Rectal smooth muscle tissue (tissue), 1 donor: ENCODE measurements around the gene SLC24A2.

ENCODE experiments used
- H3K27ac ChIP-seq: one replicate; pipeline ENCODE4 v1.7.0; 2013; ENCODE audit warnings: low read depth, low read length, inconsistent platforms
- H3K27me3 ChIP-seq: one replicate; pipeline ENCODE4 v1.7.0; 2013; ENCODE audit warnings: low read length; ENCODE audit not compliant: control insufficient read depth, insufficient read depth
- H3K36me3 ChIP-seq: one replicate; pipeline ENCODE4 v1.7.0; 2013; ENCODE audit warnings: low read length; ENCODE audit not compliant: control insufficient read depth, insufficient read depth
- H3K4me1 ChIP-seq: one replicate; pipeline ENCODE4 v1.7.0; 2013; ENCODE audit warnings: low read length; ENCODE audit not compliant: control insufficient read depth, insufficient read depth
- H3K4me3 ChIP-seq: one replicate; pipeline ENCODE4 v1.7.0; 2013; ENCODE audit warnings: low read length
- H3K9ac ChIP-seq: one replicate; pipeline ENCODE4 v1.7.0; 2013; ENCODE audit warnings: low read length

Gene SLC24A2

DNA sequence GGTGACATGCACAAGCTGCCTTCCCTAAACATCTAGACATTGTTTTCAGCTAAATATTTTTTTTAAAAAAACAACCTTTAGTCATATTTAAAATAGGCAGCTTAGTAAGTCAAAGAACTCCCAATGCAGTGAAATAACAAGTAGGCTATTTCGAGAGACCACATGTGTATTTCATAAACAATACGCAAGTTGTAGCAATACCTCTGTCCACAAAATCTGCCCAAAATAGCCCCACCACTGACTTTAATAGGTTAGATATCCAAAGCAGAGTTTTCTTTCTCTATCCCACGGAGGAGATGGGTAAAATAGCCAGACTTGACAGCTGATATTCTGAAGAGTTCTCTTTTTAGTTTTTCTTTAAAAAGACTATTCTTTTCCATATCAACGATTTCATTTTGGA is 1.2 kb downstream of the SLC24A2 start:
- Histone ChIP-seq H3K4me3 (no peak overlapping the region), H3K27me3 (peaks cover 3% of the 10 kb centered on the region), H3K27ac (no peak overlapping the region), H3K4me1 (no peaks in the 10 kb centered on the region), H3K36me3 (no peaks in the 10 kb centered on the region), H3K9ac (no peak overlapping the region)

DNA sequence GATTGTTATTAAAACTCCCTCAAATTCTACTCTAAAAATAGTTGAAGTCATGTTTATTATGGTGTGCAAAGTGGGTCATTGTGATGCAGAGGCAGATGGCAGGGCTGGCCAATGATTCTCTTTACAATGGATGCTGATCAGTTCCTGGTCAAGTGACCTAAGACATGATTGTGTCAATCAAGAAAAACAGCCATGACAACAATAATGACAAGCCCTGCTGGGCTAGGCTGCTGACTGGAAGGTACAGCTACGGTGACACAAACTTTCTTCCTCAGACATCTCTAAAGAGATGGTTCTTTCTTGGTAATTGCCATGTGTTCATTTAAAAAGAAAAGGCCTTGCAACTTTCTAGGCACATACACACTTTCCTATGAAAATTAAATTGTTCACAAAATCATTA is 3.6 kb downstream of the SLC24A2 start:
- no peak overlapping the region for H3K4me3 ChIP-seq
- H3K9ac ChIP-seq = no peak overlapping the region
- H3K4me1 ChIP-seq = no peaks in the 10 kb centered on the region
- no peak overlapping the region for H3K27ac ChIP-seq
- H3K27me3 ChIP-seq = peaks cover 3% of the 10 kb centered on the region
- H3K36me3 ChIP-seq = no peaks in the 10 kb centered on the region

DNA sequence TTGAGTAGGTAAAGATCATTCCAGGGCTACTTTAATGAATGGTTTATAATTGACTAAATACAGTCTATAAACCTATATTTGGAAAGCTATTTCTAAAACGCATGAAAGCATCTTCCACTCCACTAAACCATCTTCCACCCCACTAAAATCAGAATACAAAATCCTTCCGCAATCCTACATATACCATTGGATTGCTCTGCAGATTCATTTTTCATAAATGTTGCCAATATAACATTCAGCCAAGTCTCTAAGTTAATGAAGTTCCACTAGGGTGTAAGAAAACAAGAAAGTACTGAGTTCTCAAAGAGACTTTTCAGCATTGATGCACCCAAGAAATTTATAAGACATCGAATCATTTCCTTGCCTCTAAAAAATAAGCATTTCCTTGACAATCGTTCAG is 4.7 kb downstream of the SLC24A2 start:
- H3K4me1 ChIP-seq = no peaks in the 10 kb centered on the region
- peaks cover 3% of the 10 kb centered on the region for H3K27me3 ChIP-seq
- no peak overlapping the region for H3K27ac ChIP-seq
- H3K4me3 ChIP-seq = no peak overlapping the region
- H3K9ac ChIP-seq = no peak overlapping the region
- H3K36me3 ChIP-seq = no peaks in the 10 kb centered on the region

DNA sequence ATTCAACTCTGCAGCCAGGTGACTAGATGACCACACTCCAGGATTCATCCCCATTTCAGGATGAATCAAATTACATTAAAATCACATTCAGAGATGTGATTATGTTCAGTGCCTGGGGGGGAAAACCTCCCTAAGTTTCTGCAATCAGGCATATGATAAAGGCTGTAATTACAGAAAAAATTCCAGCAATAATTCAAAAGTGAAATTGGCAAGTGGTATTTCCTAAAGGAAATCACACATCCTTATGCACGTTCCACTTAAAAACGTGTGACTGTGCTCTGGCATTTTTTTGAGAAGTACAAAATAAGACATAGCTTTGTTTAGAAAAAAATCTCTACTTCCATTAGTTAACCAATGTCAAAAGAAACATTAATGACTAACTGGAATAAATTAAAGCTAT is 5.3 kb downstream of the SLC24A2 start:
- Histone ChIP-seq H3K9ac (no peak overlapping the region), H3K4me1 (no peaks in the 10 kb centered on the region), H3K36me3 (no peaks in the 10 kb centered on the region), H3K27me3 (peaks cover 3% of the 10 kb centered on the region), H3K4me3 (no peak overlapping the region), H3K27ac (no peak overlapping the region)

DNA sequence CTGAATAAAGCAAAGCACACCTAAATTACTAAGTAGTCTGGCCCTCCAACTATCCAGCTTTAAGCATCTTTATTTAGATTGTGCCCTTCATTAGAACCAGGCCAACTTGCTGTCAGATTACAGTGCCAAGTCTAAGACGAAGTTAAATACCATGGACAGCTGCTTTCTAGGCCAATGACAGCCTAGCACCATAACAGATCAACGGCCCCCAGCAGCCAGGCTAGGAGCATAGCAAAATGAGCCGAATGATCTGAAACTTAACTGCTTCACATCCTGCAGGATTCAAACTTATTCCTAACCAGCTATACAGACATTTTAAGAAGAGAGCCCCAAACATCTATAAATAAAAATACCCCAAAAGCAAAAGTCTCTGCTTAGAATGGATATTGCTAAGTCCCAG is 6.8 kb downstream of the SLC24A2 start:
- Histone ChIP-seq H3K9ac (no peak overlapping the region), H3K4me1 (no peaks in the 10 kb centered on the region), H3K36me3 (no peaks in the 10 kb centered on the region), H3K27me3 (no peaks in the 10 kb centered on the region), H3K4me3 (no peak overlapping the region), H3K27ac (no peak overlapping the region)

GRCh38 chr9:19781240-19781639 is 7.6 kb downstream of the SLC24A2 start:
- Histone ChIP-seq H3K4me1 (no peaks in the 10 kb centered on the region), H3K4me3 (no peak overlapping the region), H3K9ac (no peak overlapping the region), H3K27me3 (no peaks in the 10 kb centered on the region), H3K36me3 (no peaks in the 10 kb centered on the region), H3K27ac (no peak overlapping the region)

GRCh38 chr9:19771446-19771845 is 17.4 kb downstream of the SLC24A2 start:
- Histone ChIP-seq H3K4me1 (no peaks in the 10 kb centered on the region), H3K27me3 (no peaks in the 10 kb centered on the region), H3K9ac (no peak overlapping the region), H3K4me3 (no peak overlapping the region), H3K27ac (no peak overlapping the region), H3K36me3 (no peaks in the 10 kb centered on the region)

DNA sequence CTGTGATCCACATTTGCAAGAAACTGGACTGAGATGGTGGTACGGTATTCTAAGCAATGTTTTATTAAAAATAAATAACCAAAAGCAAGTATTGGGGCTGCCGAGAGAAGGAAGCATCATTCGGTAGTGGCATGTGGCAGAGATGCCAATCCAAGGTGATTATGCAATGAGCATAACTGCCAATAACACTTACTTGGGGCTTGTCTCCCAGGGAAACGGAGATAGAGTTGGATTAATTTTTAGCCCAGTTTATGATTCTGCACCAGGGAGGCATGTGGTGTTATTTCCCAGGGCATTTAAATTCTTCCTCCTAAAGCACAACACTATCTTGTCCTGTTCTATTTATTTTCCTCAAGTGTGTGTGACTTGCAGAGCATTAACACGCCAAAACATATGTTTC is 17.9 kb downstream of the SLC24A2 start:
- H3K9ac ChIP-seq = no peak overlapping the region
- no peak overlapping the region for H3K4me3 ChIP-seq
- H3K36me3 ChIP-seq = no peaks in the 10 kb centered on the region
- H3K27me3 ChIP-seq = no peaks in the 10 kb centered on the region
- H3K27ac ChIP-seq = no peak overlapping the region
- no peaks in the 10 kb centered on the region for H3K4me1 ChIP-seq

GRCh38 chr9:19769213-19769612 is 19.6 kb downstream of the SLC24A2 start:
- Histone ChIP-seq H3K27me3 (no peaks in the 10 kb centered on the region), H3K4me3 (no peak overlapping the region), H3K27ac (no peak overlapping the region), H3K4me1 (no peaks in the 10 kb centered on the region), H3K9ac (no peak overlapping the region), H3K36me3 (no peaks in the 10 kb centered on the region)

- Histone ChIP-seq H3K36me3 (no peaks in the 10 kb centered on the region), H3K4me3 (no peak overlapping the region), H3K27me3 (no peaks in the 10 kb centered on the region), H3K9ac (no peak overlapping the region), H3K27ac (no peak overlapping the region), H3K4me1 (no peaks in the 10 kb centered on the region)
These were observed 20.0 kb downstream of the SLC24A2 start for GRCh38 chr9:19768798-19769197.

GRCh38 chr9:19759066-19759465 is 29.8 kb downstream of the SLC24A2 start:
- no peak overlapping the region for H3K9ac ChIP-seq

DNA sequence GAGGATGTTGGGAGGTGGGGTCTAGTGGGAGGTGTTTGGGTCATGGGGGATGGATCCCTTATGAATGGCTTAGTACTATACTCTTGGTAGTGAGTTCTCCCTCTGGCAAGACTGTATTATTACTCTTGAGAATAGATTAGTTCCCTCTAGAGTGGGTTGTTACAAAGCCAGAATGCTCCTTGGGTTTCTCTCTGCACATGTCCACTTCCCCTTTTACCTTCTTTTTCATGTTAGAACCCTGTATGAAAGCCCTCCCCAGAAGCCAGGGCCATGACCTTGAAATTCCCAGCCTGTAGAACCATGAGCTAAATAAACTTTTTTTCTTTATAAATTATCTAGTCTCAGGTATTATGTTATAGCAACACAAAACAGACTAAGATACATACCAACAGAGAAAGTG is 31.1 kb downstream of the SLC24A2 start:
- no peak overlapping the region for H3K4me3 ChIP-seq
- no peaks in the 10 kb centered on the region for H3K27me3 ChIP-seq
- H3K9ac ChIP-seq = no peak overlapping the region
- H3K36me3 ChIP-seq = no peaks in the 10 kb centered on the region
- H3K4me1 ChIP-seq = no peaks in the 10 kb centered on the region
- no peak overlapping the region for H3K27ac ChIP-seq

More at GRCh38 chr9:19759066-19759465, 29.8 kb downstream of the SLC24A2 start:
- Histone ChIP-seq H3K27ac (no peak overlapping the region), H3K36me3 (no peaks in the 10 kb centered on the region), H3K4me1 (no peaks in the 10 kb centered on the region), H3K4me3 (no peak overlapping the region), H3K27me3 (no peaks in the 10 kb centered on the region)

DNA sequence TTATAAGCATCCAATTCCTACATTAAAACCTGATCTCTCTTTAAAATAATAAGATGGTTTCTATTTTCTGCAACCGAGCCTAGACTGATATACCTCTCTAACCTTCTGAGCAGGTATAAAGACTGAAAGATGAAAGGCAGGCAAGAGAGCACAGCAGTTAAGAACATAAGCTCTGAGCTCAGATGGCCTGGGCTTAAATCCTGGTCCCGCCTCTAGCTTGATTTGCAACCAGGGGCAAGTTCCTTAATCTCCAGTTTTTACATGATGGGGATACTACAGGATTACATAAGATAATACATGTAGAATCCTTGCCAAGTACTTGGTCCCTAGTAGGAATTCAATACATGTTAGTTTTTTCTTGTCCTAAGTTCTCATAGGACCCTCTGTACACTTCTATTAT is 33.9 kb downstream of the SLC24A2 start:
- Histone ChIP-seq H3K27ac (no peak overlapping the region), H3K36me3 (no peaks in the 10 kb centered on the region), H3K4me1 (no peaks in the 10 kb centered on the region), H3K4me3 (no peak overlapping the region), H3K27me3 (no peaks in the 10 kb centered on the region), H3K9ac (no peak overlapping the region)
